ENCODE data around the gene TLX2. TPM values are rescaled to one million over a fixed set of nuclear protein-coding genes. Genes with fewer than 3 reads are reported as not detected.
"Not testable (repeated sequence)": the region's sequence is repeated elsewhere in the genome, so short reads cannot be mapped to it uniquely, and the experiment has no call there.

Gene TLX2
- total RNA-seq, 1 donor from 2014 or later, result not detected

DNA sequence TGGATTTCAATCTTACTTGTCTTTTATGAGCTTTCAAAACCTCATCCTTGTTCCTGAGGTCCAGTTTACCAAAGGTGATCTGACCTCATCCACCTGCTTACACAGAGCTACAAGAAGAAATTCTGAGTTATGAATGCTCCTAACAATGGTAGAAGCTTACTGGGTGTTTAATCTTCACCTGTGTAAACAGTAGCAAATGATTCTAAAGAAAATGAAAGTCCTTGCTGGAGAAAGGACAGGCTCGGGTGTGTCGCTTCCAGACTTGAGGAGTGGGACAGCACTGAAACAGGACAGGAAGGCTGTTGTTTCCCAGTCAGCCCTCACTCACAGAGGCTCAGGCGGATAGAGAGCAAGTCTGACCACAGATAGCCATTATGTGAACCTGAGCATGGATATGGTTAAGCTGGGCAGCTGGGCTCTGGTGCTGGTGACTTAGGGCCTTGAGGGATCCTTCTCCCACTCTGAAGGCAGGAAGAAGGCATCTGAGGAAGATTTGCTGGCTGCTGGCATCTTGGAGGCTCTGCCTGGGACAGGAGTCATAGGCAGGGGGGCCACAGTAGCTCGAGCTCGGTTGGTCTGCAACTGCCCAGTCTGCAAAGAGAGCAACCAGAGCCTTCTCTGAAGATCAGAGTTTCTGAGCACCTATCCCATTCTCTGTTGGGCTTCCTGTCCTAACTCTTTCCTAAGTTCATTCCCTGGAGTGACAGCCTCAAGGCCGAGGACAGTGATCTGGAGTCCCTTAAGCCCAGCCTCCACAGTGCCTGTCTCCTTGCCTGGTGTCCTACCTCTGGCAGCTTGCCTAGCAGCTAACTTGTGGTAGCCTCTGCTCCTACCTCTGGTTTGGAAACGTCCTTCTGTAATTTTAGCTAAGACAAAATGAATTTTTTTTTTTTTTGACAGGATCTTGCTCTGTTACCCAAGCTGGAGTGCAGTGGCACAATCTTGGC is 44.3 kb downstream of the TLX2 start:
- Histone ChIP-seq H3K4me3 (ENCODE audit: low read depth, low read length) (no peak overlapping the region), H3K36me3 (ENCODE audit: control insufficient read depth, insufficient read depth, low read length) (no peaks in the 10 kb centered on the region), H3K27me3 (ENCODE audit: control insufficient read depth, insufficient read depth, low read length) (no peaks in the 10 kb centered on the region)
- DNase-seq (ENCODE audit: low read depth), result no peak
- no peak for FAIRE-seq
- TF ChIP-seq, protein P1, sequence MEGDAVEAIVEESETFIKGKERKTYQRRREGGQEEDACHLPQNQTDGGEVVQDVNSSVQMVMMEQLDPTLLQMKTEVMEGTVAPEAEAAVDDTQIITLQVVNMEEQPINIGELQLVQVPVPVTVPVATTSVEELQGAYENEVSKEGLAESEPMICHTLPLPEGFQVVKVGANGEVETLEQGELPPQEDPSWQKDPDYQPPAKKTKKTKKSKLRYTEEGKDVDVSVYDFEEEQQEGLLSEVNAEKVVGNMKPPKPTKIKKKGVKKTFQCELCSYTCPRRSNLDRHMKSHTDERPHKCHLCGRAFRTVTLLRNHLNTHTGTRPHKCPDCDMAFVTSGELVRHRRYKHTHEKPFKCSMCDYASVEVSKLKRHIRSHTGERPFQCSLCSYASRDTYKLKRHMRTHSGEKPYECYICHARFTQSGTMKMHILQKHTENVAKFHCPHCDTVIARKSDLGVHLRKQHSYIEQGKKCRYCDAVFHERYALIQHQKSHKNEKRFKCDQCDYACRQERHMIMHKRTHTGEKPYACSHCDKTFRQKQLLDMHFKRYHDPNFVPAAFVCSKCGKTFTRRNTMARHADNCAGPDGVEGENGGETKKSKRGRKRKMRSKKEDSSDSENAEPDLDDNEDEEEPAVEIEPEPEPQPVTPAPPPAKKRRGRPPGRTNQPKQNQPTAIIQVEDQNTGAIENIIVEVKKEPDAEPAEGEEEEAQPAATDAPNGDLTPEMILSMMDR (IDR thresholded peaks at IDR 0.05; ENCODE audit: insufficient read depth, low read length, severe bottlenecking), result no peak

DNA sequence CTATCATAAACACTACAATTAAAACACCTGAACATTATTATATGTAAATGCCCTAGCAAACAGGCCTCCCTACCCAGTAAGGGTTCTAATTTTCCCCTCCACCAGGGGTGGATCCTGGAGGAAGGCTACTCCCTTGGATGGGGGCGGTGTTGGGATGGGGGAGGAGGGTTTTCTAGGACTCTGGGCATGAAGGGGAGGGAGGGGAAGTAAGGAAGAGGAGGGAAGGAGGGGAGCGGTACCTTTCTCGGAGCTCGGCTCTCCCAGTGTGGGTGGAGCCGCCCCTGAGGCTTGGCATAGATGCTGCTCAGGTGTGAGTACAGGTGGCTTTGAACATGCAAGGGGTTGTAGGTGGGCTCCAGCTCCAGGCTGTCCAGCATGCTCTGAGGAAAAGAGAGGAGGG is 45.7 kb downstream of the TLX2 start:
- FAIRE-seq, result no peak
- TF ChIP-seq, protein P1 (IDR thresholded peaks at IDR 0.05; ENCODE audit: insufficient read depth, low read length, severe bottlenecking), result no peak
- no peaks in the 10 kb centered on the region for H3K36me3 ChIP-seq (ENCODE audit: control insufficient read depth, insufficient read depth, low read length)
- no peak for DNase-seq (ENCODE audit: low read depth)
- no peaks in the 10 kb centered on the region for H3K27me3 ChIP-seq (ENCODE audit: control insufficient read depth, insufficient read depth, low read length)
- H3K4me3 ChIP-seq (ENCODE audit: low read depth, low read length), result no peak overlapping the region

DNA sequence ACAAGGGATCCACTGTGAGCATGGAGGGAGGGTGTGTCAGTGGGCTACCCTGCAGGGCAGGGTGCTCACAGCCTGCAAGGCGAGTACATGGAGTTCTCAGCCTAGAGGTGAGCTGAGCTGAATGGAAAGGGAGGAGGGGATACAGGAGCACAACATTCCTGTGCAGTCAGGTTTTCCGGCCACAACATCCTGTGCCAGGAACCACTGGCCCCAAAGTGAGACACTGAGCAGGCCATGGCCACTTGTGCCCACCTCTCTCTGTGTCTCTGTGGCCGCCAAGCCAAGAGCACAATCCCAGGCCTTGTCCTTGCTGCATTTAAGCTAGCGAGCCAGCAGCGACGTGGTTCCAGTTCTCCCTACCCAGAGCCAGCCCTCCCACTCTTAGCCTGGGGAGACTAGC is 46.3 kb downstream of the TLX2 start:
- DNase-seq (ENCODE audit: low read depth) (no peak), FAIRE-seq (no peak)
- H3K36me3 ChIP-seq (ENCODE audit: control insufficient read depth, insufficient read depth, low read length), result no peaks in the 10 kb centered on the region
- no peaks in the 10 kb centered on the region for H3K27me3 ChIP-seq (ENCODE audit: control insufficient read depth, insufficient read depth, low read length)
- TF ChIP-seq, protein P1 (IDR thresholded peaks at IDR 0.05; ENCODE audit: insufficient read depth, low read length, severe bottlenecking), result no peak
- no peak overlapping the region for H3K4me3 ChIP-seq (ENCODE audit: low read depth, low read length)

DNA sequence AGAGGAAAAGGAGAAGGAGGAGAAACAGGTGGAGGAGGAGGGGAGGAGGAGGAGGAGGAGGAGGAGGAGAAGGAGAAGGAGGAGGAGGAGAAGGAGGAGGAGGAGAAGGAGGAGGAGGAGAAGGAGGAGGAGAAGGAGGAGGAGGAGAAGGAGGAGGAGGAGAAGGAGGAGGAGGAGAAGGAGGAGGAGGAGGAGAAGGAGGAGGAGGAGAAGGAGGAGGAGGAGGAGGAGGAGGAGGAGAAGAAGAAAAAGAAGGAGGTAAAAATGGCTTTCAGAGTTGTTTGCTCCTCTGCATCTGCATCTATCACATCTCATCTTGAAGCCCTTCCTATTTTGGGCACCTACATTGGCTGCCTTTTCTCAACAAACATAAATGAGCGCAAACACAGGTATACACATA is 46.8 kb downstream of the TLX2 start:
- not testable (repeated sequence) for FAIRE-seq; DNase-seq (ENCODE audit: low read depth); H3K36me3 ChIP-seq (ENCODE audit: control insufficient read depth, insufficient read depth, low read length); H3K4me3 ChIP-seq (ENCODE audit: low read depth, low read length); H3K27me3 ChIP-seq (ENCODE audit: control insufficient read depth, insufficient read depth, low read length)

DNA sequence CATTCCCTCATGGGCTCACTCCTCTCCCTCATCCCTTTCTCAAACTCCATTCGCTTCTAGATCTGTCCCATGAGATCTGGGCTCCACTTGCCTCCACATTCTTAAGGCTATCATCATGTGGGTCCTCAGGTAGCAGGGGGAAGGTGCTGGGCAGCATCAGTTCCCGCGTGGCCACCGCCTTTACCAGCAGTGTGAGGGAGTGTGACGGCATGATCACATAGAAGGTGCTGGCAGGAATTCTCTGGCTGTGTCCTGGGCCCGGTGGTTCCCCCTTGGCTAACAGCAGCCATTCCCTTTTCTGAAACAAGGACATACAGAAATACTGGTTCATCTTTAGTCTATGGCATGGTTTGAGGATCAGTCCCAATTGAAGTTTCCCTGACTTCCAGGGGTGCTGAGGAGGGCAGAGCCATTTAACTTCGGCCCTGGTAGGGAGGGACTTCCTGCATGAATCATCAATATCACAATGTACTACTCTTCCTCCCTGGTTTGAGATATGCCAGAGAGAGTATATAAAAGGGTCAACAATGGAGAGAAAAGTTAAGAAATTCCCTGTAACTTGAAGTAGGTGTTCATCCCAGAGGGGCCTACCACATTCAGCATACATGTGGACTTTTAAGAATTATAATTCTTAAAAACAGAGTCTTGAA is 48.0 kb downstream of the TLX2 start:
- TF ChIP-seq, protein P1 (IDR thresholded peaks at IDR 0.05; ENCODE audit: insufficient read depth, low read length, severe bottlenecking), result no peak
- FAIRE-seq (no peak), DNase-seq (ENCODE audit: low read depth) (no peak)
- Histone ChIP-seq H3K27me3 (ENCODE audit: control insufficient read depth, insufficient read depth, low read length) (no peaks in the 10 kb centered on the region), H3K4me3 (ENCODE audit: low read depth, low read length) (no peak overlapping the region), H3K36me3 (ENCODE audit: control insufficient read depth, insufficient read depth, low read length) (no peaks in the 10 kb centered on the region)

DNA sequence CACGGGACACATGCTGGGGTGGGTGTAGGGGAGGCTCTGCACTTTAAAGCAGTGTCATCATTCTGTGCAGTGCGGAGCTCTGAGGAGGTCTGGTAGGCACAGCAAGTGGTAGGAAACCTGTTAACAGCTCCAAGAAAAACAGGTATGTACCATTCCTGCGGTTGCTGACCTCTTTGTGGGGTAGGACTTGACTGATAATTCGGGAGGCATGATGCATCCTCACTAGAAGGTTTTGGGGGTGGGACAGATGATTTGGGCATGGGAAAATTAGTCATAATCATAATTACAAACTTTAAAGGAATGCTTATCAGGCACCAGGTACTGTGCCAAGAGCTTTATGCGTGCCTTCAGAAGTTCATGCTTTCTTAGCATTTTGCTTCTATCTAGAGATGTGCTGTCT is 50.0 kb downstream of the TLX2 start:
- Histone ChIP-seq H3K27me3 (ENCODE audit: control insufficient read depth, insufficient read depth, low read length) (no peaks in the 10 kb centered on the region), H3K4me3 (ENCODE audit: low read depth, low read length) (no peak overlapping the region), H3K36me3 (ENCODE audit: control insufficient read depth, insufficient read depth, low read length) (no peaks in the 10 kb centered on the region)
- peak; percentile 64 for DNase-seq (ENCODE audit: low read depth)
- FAIRE-seq, result no peak
- TF ChIP-seq, protein P1 (IDR thresholded peaks at IDR 0.05; ENCODE audit: insufficient read depth, low read length, severe bottlenecking), result no peak
